Adipocyte (in vitro differentiated cells): ENCODE data around the gene WDCP.
"Not testable (repeated sequence)": the region's sequence is repeated elsewhere in the genome, so short reads cannot be mapped to it uniquely, and the experiment has no call there.

Experiments used
- DNase-seq: peaks from one replicate; pipeline ENCODE4 v3.0.0-alpha.2; 2015; ENCODE audit warnings: low read depth
- H3K27me3 ChIP-seq: replicated peaks from 2 replicates; pipeline ENCODE4 v1.7.0; 2013; ENCODE audit warnings: mild to moderate bottlenecking, low read length, moderate library complexity; ENCODE audit not compliant: control insufficient read depth, insufficient read depth
- H3K36me3 ChIP-seq: 2 replicates; pipeline ENCODE4 v1.7.0; 2013; ENCODE audit warnings: low read length, mild to moderate bottlenecking, moderate library complexity; ENCODE audit not compliant: control insufficient read depth, insufficient read depth, severe bottlenecking
- H3K4me1 ChIP-seq: 2 replicates; pipeline ENCODE4 v1.7.0; 2013; ENCODE audit warnings: mild to moderate bottlenecking, low read length, moderate library complexity; ENCODE audit not compliant: control insufficient read depth, insufficient read depth
- H3K4me3 ChIP-seq: 2 replicates; pipeline ENCODE4 v1.7.0; 2013; ENCODE audit warnings: mild to moderate bottlenecking, low read length, moderate library complexity
- H3K9ac ChIP-seq: 2 replicates; pipeline ENCODE4 v1.7.0; 2013; ENCODE audit warnings: mild to moderate bottlenecking, low read length, moderate library complexity
- H3K9me3 ChIP-seq: 2 replicates; pipeline ENCODE4 v1.7.0; 2013; ENCODE audit warnings: mild to moderate bottlenecking, low read length, moderate library complexity; ENCODE audit not compliant: control insufficient read depth

WDCP gene

DNA sequence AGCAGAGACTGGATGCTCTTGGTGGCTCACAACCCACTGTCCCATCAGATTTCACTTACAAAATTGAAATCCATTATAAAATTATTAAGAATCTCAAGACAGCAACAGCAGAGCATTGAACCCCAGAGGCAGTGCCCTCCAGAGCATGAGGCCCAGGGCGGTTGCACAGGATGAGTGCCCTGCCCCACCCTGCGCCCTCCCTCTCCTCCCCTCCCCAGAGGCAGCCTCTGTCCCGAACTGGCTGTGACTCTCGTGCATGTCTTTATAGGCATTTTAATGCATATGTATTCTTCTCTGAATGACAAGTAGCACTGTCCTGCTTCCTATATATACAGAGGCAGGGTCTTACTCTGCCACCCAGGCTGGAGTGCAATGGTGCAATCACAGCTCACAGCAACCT, 26.9 kb downstream of the WDCP start:
- DNase-seq = no peak
- Histone ChIP-seq H3K27me3 (no peaks in the 10 kb centered on the region), H3K36me3 (peaks cover 6% of the 10 kb centered on the region), H3K4me1 (peaks cover 14% of the 10 kb centered on the region), H3K9me3 (no peaks in the 10 kb centered on the region), H3K9ac (no peak overlapping the region), H3K4me3 (no peak overlapping the region)

- H3K36me3 ChIP-seq = peaks cover 6% of the 10 kb centered on the region
- H3K9ac ChIP-seq = no peak overlapping the region
- H3K9me3 ChIP-seq = no peaks in the 10 kb centered on the region
- no peak overlapping the region for H3K4me3 ChIP-seq
- DNase-seq = no peak
- peaks cover 16% of the 10 kb centered on the region for H3K4me1 ChIP-seq
- H3K27me3 ChIP-seq = no peaks in the 10 kb centered on the region
Observed at GRCh38 chr2:24019729-24020128, 27.5 kb downstream of the WDCP start.

GRCh38 chr2:24018241-24018640, 28.9 kb downstream of the WDCP start:
- no peak overlapping the region for H3K9ac ChIP-seq
- peaks cover 16% of the 10 kb centered on the region for H3K4me1 ChIP-seq
- peaks cover 6% of the 10 kb centered on the region for H3K36me3 ChIP-seq
- no peak overlapping the region for H3K4me3 ChIP-seq
- no peaks in the 10 kb centered on the region for H3K9me3 ChIP-seq
- DNase-seq = no peak
- H3K27me3 ChIP-seq = no peaks in the 10 kb centered on the region

GRCh38 chr2:24017711-24018110, 29.5 kb downstream of the WDCP start:
- Histone ChIP-seq H3K9me3 (no peaks in the 10 kb centered on the region), H3K27me3 (no peaks in the 10 kb centered on the region), H3K4me3 (no peak overlapping the region), H3K36me3 (peaks cover 1% of the 10 kb centered on the region), H3K4me1 (peaks cover 16% of the 10 kb centered on the region), H3K9ac (no peak overlapping the region)
- no peak for DNase-seq

- Histone ChIP-seq H3K36me3 (no peaks in the 10 kb centered on the region), H3K4me3 (no peak overlapping the region), H3K9me3 (no peaks in the 10 kb centered on the region), H3K9ac (no peak overlapping the region), H3K4me1 (peaks cover 16% of the 10 kb centered on the region), H3K27me3 (no peaks in the 10 kb centered on the region)
- DNase-seq = no peak
Observed at GRCh38 chr2:24016853-24017703, 30.1 kb downstream of the WDCP start.

DNA sequence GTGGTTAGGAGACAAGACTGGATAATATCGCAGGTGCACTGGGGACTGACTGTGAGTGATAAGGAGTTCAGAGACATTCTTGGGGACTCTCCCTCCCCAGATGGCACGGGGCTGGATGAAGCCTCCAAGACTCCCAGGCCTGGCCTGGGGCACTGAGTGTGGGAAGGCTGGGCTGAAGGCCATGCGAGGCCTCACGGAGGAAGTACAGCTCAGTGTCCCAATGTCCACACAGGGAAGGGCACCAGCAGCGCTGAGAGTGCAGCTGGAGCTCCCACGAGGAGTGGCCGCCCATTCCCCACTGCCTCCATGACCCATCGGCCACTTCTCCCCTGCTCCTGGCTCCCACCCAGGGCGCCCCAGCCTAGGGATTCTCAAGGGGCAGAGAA, 30.8 kb downstream of the WDCP start:
- Histone ChIP-seq H3K4me3 (no peak overlapping the region), H3K27me3 (peaks cover 5% of the 10 kb centered on the region), H3K9ac (peak overlapping the region; percentile 13), H3K4me1 (peaks cover 16% of the 10 kb centered on the region), H3K36me3 (no peaks in the 10 kb centered on the region), H3K9me3 (no peaks in the 10 kb centered on the region)
- DNase-seq = peak; percentile 22

DNA sequence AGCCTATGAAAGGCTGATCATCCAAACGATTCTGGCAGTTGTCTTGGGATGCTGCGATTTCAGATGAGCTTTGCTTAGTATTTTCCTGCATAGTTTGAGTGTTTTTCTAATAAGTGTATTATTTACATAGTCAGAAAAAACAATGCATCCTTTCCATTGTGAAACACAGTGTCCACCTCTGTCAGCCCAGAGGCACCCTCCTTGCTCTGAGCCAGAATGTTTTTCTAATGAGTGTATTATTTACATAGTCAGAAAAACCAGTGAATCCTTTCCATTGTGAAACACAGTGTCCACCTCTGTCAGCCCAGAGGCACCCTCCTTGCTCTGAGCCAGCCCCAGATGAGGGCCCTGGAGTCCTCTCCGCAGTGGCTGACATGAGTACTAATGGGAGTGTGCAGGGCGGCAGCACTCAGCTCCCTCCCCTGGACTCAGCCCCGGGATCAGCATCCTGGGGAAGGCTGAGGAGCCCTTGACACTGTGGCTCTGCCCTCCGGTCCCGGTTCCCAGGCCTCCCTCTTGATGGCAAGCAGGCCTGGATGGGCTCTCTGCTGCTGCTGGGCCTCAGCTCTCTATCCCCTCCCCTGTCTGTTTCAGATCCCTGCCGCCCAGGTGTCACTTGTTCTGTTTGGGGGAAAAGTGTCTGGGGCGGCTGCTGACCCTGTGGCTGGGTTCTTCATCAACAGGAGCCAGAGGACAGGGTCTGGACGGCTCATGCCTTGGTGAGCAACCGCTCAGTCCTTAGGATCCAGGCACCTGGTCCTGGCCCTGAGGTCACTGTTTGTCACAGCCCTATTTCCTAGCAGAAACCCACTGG, 31.4 kb downstream of the WDCP start:
- peaks cover 11% of the 10 kb centered on the region for H3K27me3 ChIP-seq
- H3K9ac ChIP-seq = peak overlapping the region; percentile 13
- H3K4me3 ChIP-seq = no peak overlapping the region
- H3K9me3 ChIP-seq = no peaks in the 10 kb centered on the region
- H3K4me1 ChIP-seq = peaks cover 16% of the 10 kb centered on the region
- H3K36me3 ChIP-seq = no peaks in the 10 kb centered on the region
- DNase-seq = peak; percentile 88

DNA sequence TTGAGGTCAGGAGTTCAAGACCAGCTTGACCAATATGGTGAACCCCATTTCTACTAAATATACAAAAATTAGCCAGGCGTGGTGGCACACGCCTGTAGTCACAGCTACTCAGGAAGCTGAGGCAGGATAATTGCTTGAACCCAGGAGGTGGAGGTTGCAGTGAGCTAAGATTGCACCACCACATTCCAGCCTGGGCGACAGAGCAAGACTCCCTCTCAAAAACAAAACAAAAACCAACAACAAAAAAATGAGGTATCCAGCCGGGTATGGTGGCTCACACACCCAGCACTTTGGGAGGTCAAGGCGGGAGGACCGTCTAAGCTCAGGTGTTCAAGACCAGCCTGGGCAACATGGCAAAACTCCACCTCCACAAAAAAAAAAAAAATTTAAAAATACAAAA, 32.3 kb downstream of the WDCP start:
- H3K9me3 ChIP-seq, H3K9ac ChIP-seq, H3K36me3 ChIP-seq, H3K4me3 ChIP-seq: not testable (repeated sequence)
- DNase-seq = peak; percentile 13
- Histone ChIP-seq H3K27me3 (peaks cover 17% of the 10 kb centered on the region), H3K4me1 (peaks cover 16% of the 10 kb centered on the region)

GRCh38 chr2:24012521-24013188, 34.5 kb downstream of the WDCP start:
- H3K9me3 ChIP-seq = no peaks in the 10 kb centered on the region
- H3K4me1 ChIP-seq = peaks cover 20% of the 10 kb centered on the region
- H3K9ac ChIP-seq = no peak overlapping the region
- DNase-seq = no peak
- H3K27me3 ChIP-seq = peaks cover 17% of the 10 kb centered on the region
- H3K36me3 ChIP-seq = no peaks in the 10 kb centered on the region
- H3K4me3 ChIP-seq = no peak overlapping the region

DNA sequence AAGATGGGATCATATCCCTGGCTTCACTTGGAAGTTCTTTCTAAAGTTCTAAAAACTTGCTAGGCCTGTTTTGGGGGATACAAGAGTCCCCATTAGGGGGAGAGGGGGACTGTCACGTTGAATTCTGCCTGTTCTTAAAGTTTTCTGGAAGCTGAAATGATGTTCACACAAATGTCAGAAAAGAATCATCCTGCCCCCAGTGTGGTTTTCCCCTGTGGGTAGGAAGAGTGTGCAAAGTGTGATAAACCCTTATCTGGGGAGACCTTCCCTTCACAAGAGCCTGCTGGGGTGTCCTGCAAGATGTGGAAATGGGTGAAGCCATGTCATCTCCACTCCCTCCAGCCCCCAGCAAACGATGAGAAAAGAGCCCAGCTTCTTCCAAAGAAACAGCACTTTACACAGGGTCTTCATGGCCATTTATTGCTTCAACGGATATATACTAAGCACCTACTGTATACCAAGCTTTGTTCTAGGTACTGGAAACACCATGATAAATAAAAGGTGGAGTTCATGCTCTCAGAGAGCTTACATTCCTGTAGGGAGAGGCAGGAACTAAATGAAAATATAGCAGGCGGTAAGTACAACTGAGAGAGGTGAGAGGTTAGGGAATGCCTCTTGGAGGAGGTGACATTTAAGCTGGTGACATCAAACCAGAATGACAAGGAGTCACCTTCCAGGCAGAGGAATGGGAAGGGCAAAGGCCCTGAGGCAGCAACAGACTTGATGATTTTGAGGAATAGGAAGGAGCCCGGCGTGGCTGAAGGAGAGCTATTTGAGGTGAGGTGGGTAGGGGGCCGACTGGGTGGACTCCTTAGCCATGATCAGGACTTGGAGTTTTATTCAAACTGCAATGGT, 35.7 kb downstream of the WDCP start:
- Histone ChIP-seq H3K27me3 (peaks cover 17% of the 10 kb centered on the region), H3K4me1 (peaks cover 18% of the 10 kb centered on the region), H3K4me3 (no peak overlapping the region), H3K9ac (no peak overlapping the region), H3K9me3 (no peaks in the 10 kb centered on the region), H3K36me3 (no peaks in the 10 kb centered on the region)
- no peak for DNase-seq
